PFSK-1 (cell line): ENCODE measurements around the gene NYAP1.

Experiments
- POLR2AphosphoS5 ChIP-seq: IDR thresholded peaks from 2 replicates; pipeline ENCODE4 v1.6.1; 2012; ENCODE audit warnings: low read depth, mild to moderate bottlenecking, control low read depth, low read length, moderate library complexity
- TF ChIP-seq, protein P1 (sequence below), 2 experiments: IDR thresholded peaks; 2 replicates each; pipeline versions ENCODE4 v1.6.1 to v1.8.0; 2011 to 2012; ENCODE audit warnings: low read depth in 2 of 2, low read length in 2 of 2, control low read depth in 1 of 2, inconsistent platforms in 1 of 2, mild to moderate bottlenecking in 1 of 2, moderate library complexity in 1 of 2; ENCODE audit not compliant: insufficient read depth in 1 of 2

DNA sequence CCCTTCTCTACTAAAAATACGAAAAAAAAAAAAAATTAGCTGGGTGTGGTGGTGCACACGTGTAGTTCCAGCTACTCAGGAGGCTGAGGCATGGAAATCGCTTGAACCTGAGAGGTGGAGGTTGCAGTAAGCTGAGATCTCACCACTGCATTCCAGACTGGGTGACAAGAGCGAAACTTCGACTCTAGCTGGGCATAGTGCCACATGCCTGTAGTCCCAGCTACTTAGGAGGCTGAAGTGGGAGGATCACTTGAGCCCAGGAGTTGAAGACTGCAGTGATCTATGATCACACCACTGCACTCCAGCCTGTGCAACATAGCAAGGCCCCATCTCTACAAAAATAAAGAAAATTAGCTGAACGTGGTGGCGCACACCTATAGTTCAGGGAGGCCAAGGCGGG, 18.4 kb upstream of the NYAP1 start:
- TF ChIP-seq POLR2AphosphoS5: no peak
- TF ChIP-seq, protein P1, sequence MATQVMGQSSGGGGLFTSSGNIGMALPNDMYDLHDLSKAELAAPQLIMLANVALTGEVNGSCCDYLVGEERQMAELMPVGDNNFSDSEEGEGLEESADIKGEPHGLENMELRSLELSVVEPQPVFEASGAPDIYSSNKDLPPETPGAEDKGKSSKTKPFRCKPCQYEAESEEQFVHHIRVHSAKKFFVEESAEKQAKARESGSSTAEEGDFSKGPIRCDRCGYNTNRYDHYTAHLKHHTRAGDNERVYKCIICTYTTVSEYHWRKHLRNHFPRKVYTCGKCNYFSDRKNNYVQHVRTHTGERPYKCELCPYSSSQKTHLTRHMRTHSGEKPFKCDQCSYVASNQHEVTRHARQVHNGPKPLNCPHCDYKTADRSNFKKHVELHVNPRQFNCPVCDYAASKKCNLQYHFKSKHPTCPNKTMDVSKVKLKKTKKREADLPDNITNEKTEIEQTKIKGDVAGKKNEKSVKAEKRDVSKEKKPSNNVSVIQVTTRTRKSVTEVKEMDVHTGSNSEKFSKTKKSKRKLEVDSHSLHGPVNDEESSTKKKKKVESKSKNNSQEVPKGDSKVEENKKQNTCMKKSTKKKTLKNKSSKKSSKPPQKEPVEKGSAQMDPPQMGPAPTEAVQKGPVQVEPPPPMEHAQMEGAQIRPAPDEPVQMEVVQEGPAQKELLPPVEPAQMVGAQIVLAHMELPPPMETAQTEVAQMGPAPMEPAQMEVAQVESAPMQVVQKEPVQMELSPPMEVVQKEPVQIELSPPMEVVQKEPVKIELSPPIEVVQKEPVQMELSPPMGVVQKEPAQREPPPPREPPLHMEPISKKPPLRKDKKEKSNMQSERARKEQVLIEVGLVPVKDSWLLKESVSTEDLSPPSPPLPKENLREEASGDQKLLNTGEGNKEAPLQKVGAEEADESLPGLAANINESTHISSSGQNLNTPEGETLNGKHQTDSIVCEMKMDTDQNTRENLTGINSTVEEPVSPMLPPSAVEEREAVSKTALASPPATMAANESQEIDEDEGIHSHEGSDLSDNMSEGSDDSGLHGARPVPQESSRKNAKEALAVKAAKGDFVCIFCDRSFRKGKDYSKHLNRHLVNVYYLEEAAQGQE (IDR thresholded peaks at IDR 0.05; ENCODE audit: insufficient read depth in 1 of 2, low read depth in 2 of 2, low read length in 2 of 2): no peak
